RWPE2 (cell line): ENCODE data around the gene ARID4A.

Source experiments
- ATAC-seq: fragments of 200-7000 bp; cut with Tn5 transposase; 3 replicates; pipeline ENCODE4 v1.9.1; 2021; ENCODE audit warnings: low read depth
- DNase-seq: peaks from one replicate; pipeline ENCODE4 v3.0.0-alpha.2; 2020; ENCODE audit warnings: low spot score
- H3K27ac ChIP-seq: fragments of 450-650 bp; 2 replicates; pipeline ENCODE4 v1.5.1; 2017; ENCODE audit warnings: mild to moderate bottlenecking; ENCODE audit not compliant: poor library complexity, severe bottlenecking
- H3K27me3 ChIP-seq: fragments of 250-450 bp; sonication (Bioruptor Pico); 2 replicates; pipeline ENCODE4 v1.5.1; 2021; ENCODE audit warnings: mild to moderate bottlenecking, moderate library complexity; ENCODE audit not compliant: insufficient read depth, poor library complexity, severe bottlenecking
- H3K36me3 ChIP-seq: fragments of 250-450 bp; sonication (Bioruptor Pico); 2 replicates; pipeline ENCODE4 v1.5.1; 2020; ENCODE audit warnings: low read depth, mild to moderate bottlenecking, moderate library complexity
- H3K4me1 ChIP-seq: fragments of 250-450 bp; sonication (Bioruptor Pico); 2 replicates; pipeline ENCODE4 v1.5.1; 2021; ENCODE audit warnings: mild to moderate bottlenecking, moderate library complexity; ENCODE audit not compliant: insufficient read depth, poor library complexity, severe bottlenecking
- H3K4me3 ChIP-seq: fragments of 250-450 bp; sonication (Bioruptor Pico); 2 replicates; pipeline ENCODE4 v1.5.1; 2021; ENCODE audit warnings: mild to moderate bottlenecking, moderate library complexity; ENCODE audit not compliant: severe bottlenecking
- H3K9me3 ChIP-seq: fragments of 250-450 bp; sonication (Bioruptor Pico); 2 replicates; pipeline ENCODE4 v1.5.1; 2021; ENCODE audit warnings: mild to moderate bottlenecking, moderate library complexity; ENCODE audit not compliant: severe bottlenecking
- TF ChIP-seq, protein P1 (sequence below): fragments of 450-650 bp; IDR thresholded peaks from one replicate; pipeline ENCODE4 v1.5.1; 2017; ENCODE audit warnings: mild to moderate bottlenecking, moderate library complexity; ENCODE audit not compliant: poor library complexity, severe bottlenecking

Gene ARID4A

GRCh38 chr14:58368956-58369355 is 70.6 kb downstream of the ARID4A start:
- Histone ChIP-seq H3K9me3 (no peaks in the 10 kb centered on the region), H3K27ac (no peak overlapping the region), H3K27me3 (no peaks in the 10 kb centered on the region), H3K4me1 (no peaks in the 10 kb centered on the region), H3K4me3 (no peak overlapping the region), H3K36me3 (peaks cover 80% of the 10 kb centered on the region)
- TF ChIP-seq, protein P1, sequence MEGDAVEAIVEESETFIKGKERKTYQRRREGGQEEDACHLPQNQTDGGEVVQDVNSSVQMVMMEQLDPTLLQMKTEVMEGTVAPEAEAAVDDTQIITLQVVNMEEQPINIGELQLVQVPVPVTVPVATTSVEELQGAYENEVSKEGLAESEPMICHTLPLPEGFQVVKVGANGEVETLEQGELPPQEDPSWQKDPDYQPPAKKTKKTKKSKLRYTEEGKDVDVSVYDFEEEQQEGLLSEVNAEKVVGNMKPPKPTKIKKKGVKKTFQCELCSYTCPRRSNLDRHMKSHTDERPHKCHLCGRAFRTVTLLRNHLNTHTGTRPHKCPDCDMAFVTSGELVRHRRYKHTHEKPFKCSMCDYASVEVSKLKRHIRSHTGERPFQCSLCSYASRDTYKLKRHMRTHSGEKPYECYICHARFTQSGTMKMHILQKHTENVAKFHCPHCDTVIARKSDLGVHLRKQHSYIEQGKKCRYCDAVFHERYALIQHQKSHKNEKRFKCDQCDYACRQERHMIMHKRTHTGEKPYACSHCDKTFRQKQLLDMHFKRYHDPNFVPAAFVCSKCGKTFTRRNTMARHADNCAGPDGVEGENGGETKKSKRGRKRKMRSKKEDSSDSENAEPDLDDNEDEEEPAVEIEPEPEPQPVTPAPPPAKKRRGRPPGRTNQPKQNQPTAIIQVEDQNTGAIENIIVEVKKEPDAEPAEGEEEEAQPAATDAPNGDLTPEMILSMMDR: no peak
- no peak for DNase-seq
- no peak for ATAC-seq

DNA sequence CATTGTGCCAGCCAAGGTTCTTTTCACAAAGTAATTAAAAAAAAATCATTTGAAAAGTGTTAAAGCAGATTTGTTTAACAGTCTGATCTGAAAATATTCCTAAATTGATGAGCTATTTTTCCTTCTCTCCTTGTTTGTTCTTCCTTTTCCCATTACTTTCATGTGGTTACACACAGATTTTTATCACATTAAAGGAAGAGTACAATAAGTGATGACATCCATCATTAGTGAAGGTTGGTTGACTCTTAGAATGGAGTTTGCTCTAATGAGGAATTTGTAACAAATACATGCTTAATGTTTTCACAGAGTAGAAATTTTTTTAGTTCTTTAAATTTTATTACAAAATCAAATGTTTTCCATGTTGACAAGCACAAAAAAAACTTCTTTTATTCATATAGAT is 78.4 kb downstream of the ARID4A start:
- Histone ChIP-seq H3K4me1 (no peaks in the 10 kb centered on the region), H3K27me3 (no peaks in the 10 kb centered on the region), H3K4me3 (no peak overlapping the region), H3K27ac (no peak overlapping the region), H3K36me3 (peaks cover 35% of the 10 kb centered on the region), H3K9me3 (no peaks in the 10 kb centered on the region)
- ATAC-seq (no peak), DNase-seq (no peak)
- TF ChIP-seq, protein P1: no peak

GRCh38 chr14:58390830-58391229 is 92.5 kb downstream of the ARID4A start:
- ATAC-seq (no peak), DNase-seq (no peak)
- H3K9me3 ChIP-seq: no peaks in the 10 kb centered on the region
- H3K27ac ChIP-seq: no peak overlapping the region
- TF ChIP-seq, protein P1: no peak
- no peaks in the 10 kb centered on the region for H3K4me1 ChIP-seq
- no peaks in the 10 kb centered on the region for H3K36me3 ChIP-seq
- H3K27me3 ChIP-seq: no peaks in the 10 kb centered on the region
- no peak overlapping the region for H3K4me3 ChIP-seq

DNA sequence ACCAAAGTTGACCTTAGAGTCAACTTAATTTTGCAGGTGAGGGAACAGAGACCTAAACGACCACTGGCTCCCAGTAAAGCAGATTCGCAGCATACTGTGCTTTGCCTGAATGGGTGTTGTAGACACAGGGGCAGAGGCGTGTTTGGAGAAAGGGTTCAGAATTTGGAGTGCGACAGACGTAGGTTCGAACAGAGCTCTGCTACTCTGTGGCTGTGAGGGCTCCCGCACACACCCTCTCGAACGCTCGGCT is 97.1 kb downstream of the ARID4A start:
- no peak for DNase-seq
- H3K36me3 ChIP-seq: no peaks in the 10 kb centered on the region
- TF ChIP-seq, protein P1: no peak
- peak overlapping the region; percentile 36 for H3K4me3 ChIP-seq
- ATAC-seq: no peak; the same call in 2 of the 3 replicates
- no peaks in the 10 kb centered on the region for H3K9me3 ChIP-seq
- H3K4me1 ChIP-seq: no peaks in the 10 kb centered on the region
- no peak overlapping the region for H3K27ac ChIP-seq
- H3K27me3 ChIP-seq: no peaks in the 10 kb centered on the region

DNA sequence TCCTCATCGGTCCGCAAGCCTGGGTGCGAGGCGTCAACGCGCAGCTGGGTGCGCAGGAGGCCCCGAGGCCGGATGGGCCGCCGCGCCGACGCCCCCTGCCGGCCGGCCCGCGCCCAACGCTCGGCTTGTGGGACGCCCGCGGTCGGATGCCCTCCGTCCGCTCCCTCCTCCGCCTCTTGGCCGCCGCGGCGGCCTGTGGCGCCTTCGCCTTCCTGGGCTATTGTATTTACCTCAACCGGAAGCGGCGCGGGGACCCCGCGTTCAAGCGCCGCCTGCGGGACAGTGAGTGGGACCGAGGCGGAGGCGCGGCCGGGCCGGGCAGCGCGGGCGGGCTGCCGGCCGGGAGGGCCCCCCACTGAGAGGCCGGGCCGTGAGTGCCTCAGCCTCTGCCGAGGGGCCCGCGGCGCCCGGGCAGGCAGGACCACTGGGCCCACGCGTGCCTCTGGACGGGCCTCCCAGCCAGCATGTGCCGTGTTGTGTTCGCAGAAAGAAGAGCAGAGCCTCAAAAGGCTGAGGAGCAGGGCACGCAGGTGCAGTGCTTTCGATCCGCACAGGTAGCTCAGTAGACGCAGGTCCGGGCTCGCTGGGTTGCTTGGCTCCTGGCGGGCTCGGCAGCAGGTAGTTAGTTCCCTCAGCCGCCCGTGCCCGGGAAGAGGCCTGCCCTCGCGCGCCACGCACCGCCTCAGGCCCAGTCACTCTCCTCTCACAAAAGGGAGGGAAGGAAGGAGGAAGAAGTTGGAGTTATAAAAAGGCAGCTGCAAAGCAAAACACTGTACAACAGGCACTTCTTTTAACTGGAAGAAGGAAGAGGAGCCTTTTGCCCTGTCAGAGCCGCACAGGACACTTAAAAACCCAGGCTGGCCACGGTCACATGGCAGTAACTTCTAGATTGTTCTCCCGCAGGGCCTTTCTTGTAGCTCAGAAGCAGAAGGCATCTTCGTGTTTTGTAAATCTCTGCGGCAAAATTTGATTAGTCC is 97.7 kb downstream of the ARID4A start, which contains the start of gene TOMM20L:
TOMM20L (plus strand) TSS at position 119 of the 977 bp plus-strand sequence; CDS start at position 147, 28 bp downstream.
- Histone ChIP-seq H3K4me3 (peak within 1 kb of the TSS; percentile 36), H3K27me3 (no peaks in the 10 kb centered on the region), H3K27ac (no peak within 1 kb of the TSS), H3K36me3 (no peaks in the 10 kb centered on the region), H3K4me1 (no peaks in the 10 kb centered on the region), H3K9me3 (no peaks in the 10 kb centered on the region)
- DNase-seq (peak; percentile 77), ATAC-seq (peak; percentile 79)
- TF ChIP-seq, protein P1: peak; percentile 98
